ENCODE data around the gene CLTB.

Gene CLTB

DNA sequence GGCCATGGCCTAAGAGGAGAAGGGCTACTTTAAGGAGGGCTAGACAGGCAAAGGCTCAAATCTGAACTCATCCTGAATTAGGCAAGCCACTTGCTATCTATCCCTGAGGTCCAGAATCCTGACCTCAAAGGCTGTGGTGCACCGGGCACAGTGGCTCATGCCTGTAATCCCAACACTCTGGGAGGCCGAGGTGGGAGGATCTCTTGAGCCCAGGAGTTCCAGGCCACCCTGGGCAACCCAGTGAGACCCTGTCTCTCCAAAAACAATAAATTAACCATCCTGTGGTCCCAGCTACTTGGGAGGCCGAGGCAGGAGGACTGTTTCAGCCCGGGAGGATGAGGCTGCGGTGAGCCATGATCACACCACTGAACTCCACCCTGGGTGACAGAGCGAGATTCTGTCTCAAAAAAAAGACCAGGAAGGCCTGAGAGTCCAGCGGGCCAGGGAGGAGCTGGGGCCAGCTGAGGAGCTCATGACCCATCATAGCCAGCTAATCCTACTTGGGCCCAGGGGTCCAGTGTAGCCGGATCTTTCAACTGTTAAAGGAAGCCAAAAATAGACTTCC lies 31.9 kb downstream of the CLTB start:
- Histone ChIP-seq H3K4me1 (ENCODE audit: insufficient read depth, poor library complexity, severe bottlenecking) (peaks cover 6% of the 10 kb centered on the region), H3K9me3 (ENCODE audit: severe bottlenecking) (no peaks in the 10 kb centered on the region), H3K4me3 (ENCODE audit: severe bottlenecking) (no peak overlapping the region), H3K27me3 (ENCODE audit: insufficient read depth, poor library complexity, severe bottlenecking) (no peaks in the 10 kb centered on the region), H3K36me3 (ENCODE audit: low read depth) (peaks cover 67% of the 10 kb centered on the region), H3K27ac (ENCODE audit: poor library complexity, severe bottlenecking) (no peak overlapping the region)
- TF ChIP-seq, protein P1, sequence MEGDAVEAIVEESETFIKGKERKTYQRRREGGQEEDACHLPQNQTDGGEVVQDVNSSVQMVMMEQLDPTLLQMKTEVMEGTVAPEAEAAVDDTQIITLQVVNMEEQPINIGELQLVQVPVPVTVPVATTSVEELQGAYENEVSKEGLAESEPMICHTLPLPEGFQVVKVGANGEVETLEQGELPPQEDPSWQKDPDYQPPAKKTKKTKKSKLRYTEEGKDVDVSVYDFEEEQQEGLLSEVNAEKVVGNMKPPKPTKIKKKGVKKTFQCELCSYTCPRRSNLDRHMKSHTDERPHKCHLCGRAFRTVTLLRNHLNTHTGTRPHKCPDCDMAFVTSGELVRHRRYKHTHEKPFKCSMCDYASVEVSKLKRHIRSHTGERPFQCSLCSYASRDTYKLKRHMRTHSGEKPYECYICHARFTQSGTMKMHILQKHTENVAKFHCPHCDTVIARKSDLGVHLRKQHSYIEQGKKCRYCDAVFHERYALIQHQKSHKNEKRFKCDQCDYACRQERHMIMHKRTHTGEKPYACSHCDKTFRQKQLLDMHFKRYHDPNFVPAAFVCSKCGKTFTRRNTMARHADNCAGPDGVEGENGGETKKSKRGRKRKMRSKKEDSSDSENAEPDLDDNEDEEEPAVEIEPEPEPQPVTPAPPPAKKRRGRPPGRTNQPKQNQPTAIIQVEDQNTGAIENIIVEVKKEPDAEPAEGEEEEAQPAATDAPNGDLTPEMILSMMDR (IDR thresholded peaks at IDR 0.05; ENCODE audit: poor library complexity, severe bottlenecking) = no peak
- ATAC-seq (ENCODE audit: low read depth) (no peak), DNase-seq (ENCODE audit: low spot score) (no peak)

DNA sequence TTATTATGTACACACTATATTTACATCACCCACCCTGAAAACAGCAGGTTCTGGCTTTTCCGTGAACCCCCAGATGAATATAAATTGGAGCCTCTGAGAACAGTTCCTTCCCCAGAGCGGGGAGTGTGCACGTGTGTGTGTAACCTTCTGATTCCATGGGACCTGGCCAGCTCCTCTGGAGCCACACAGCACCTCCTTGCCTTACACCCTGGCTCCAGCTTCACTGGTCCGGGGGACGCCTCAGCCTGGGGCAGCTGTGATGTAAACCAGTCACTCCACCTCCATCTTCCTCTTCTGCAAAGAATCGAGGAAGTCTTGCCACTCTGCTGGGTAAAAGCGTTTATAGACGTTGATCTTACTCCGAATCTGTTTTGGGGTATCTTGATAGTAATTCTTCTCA lies 32.4 kb downstream of the CLTB start:
- TF ChIP-seq, protein P1 (IDR thresholded peaks at IDR 0.05; ENCODE audit: poor library complexity, severe bottlenecking) = no peak
- DNase-seq (ENCODE audit: low spot score) (no peak), ATAC-seq (ENCODE audit: low read depth) (no peak)
- H3K27ac ChIP-seq (ENCODE audit: poor library complexity, severe bottlenecking) = no peak overlapping the region
- H3K9me3 ChIP-seq (ENCODE audit: severe bottlenecking) = no peaks in the 10 kb centered on the region
- H3K27me3 ChIP-seq (ENCODE audit: insufficient read depth, poor library complexity, severe bottlenecking) = no peaks in the 10 kb centered on the region
- H3K36me3 ChIP-seq (ENCODE audit: low read depth) = peaks cover 65% of the 10 kb centered on the region
- peaks cover 6% of the 10 kb centered on the region for H3K4me1 ChIP-seq (ENCODE audit: insufficient read depth, poor library complexity, severe bottlenecking)
- H3K4me3 ChIP-seq (ENCODE audit: severe bottlenecking) = no peak overlapping the region

DNA sequence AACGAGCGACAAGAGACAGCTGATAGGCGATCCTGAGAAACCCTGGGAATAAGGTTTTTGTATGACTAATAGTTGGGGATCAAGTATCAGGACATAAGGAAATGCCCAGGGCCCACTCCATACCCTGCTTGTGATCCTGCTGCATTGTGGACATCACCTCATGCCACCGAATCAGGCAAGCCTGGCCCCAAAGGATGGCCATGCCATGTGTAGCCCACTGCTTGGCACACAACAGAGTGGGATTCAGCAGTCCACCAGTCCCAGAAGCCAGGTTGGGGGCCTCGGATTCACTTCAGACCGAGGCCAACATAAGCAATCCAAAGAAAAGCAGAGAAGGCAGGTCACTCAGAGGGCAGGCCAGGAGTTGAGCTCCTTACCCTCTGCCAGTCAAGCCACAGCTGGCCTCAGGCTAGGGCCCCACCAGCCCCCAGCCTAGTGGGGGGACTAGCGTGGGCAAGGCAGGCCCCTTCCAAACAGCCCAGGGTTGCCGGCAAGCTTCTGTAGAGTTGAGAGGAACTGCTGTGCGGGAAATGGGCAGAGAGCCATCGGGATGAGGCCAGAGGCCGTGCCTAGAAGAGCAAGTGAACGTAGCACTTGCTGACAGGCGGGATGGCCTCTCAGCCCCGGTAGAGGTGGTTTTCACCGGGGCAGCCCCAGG lies 33.0 kb downstream of the CLTB start:
- TF ChIP-seq, protein P1 (IDR thresholded peaks at IDR 0.05; ENCODE audit: poor library complexity, severe bottlenecking) = no peak
- ATAC-seq (ENCODE audit: low read depth) (peak; percentile 2; the same call in 1 of the 3 replicates), DNase-seq (ENCODE audit: low spot score) (no peak)
- H3K4me1 ChIP-seq (ENCODE audit: insufficient read depth, poor library complexity, severe bottlenecking) = peaks cover 6% of the 10 kb centered on the region
- no peaks in the 10 kb centered on the region for H3K9me3 ChIP-seq (ENCODE audit: severe bottlenecking)
- no peaks in the 10 kb centered on the region for H3K27me3 ChIP-seq (ENCODE audit: insufficient read depth, poor library complexity, severe bottlenecking)
- peaks cover 65% of the 10 kb centered on the region for H3K36me3 ChIP-seq (ENCODE audit: low read depth)
- H3K4me3 ChIP-seq (ENCODE audit: severe bottlenecking) = no peak overlapping the region
- no peak overlapping the region for H3K27ac ChIP-seq (ENCODE audit: poor library complexity, severe bottlenecking)

DNA sequence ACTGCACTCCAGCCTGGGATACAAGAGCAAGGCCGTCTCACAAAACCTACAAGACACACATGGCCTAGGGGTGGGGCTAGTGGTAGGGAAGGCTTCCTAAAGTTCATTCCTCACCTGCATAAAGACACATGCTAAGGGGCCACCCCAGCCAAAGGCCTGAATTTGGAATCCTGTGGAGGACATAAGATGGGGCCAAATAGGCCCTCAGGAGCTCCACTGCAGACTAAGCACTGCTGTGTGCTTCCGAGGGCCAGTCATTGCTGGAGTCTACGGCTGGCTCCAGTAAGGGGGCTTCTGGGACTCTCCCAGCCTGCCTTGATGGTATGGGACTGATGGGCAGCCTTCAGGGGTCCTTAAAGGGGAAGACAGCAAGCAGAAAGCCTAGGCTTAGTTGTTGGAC lies 33.6 kb downstream of the CLTB start:
- Histone ChIP-seq H3K27ac (ENCODE audit: poor library complexity, severe bottlenecking) (no peak overlapping the region), H3K4me1 (ENCODE audit: insufficient read depth, poor library complexity, severe bottlenecking) (peaks cover 6% of the 10 kb centered on the region), H3K4me3 (ENCODE audit: severe bottlenecking) (no peak overlapping the region), H3K36me3 (ENCODE audit: low read depth) (peaks cover 64% of the 10 kb centered on the region), H3K27me3 (ENCODE audit: insufficient read depth, poor library complexity, severe bottlenecking) (no peaks in the 10 kb centered on the region), H3K9me3 (ENCODE audit: severe bottlenecking) (no peaks in the 10 kb centered on the region)
- ATAC-seq (ENCODE audit: low read depth) (peak; percentile 4; the same call in 2 of the 3 replicates), DNase-seq (ENCODE audit: low spot score) (no peak)
- TF ChIP-seq, protein P1 (IDR thresholded peaks at IDR 0.05; ENCODE audit: poor library complexity, severe bottlenecking) = no peak

DNA sequence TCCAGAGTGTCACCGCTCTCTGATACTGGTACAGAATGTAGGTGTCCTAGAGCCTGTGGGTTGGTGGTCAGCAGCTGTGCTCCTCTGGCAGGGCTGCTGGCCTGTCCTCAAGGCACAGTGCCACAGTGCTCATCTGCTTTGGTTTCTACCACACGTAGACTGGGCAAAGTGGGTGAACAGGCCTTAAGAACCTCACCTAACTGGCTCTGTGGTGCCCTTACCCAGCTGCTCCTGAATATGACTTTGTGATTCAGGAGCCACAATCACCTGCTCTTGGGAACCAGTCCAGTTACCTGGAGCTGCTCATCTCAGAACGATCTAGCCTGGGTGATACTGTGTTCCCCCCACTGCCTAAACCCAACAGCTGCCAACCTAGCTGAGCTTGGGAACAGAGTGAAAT lies 34.4 kb downstream of the CLTB start:
- Histone ChIP-seq H3K4me3 (ENCODE audit: severe bottlenecking) (no peak overlapping the region), H3K27me3 (ENCODE audit: insufficient read depth, poor library complexity, severe bottlenecking) (no peaks in the 10 kb centered on the region), H3K36me3 (ENCODE audit: low read depth) (peaks cover 57% of the 10 kb centered on the region), H3K4me1 (ENCODE audit: insufficient read depth, poor library complexity, severe bottlenecking) (no peaks in the 10 kb centered on the region), H3K9me3 (ENCODE audit: severe bottlenecking) (no peaks in the 10 kb centered on the region), H3K27ac (ENCODE audit: poor library complexity, severe bottlenecking) (no peak overlapping the region)
- DNase-seq (ENCODE audit: low spot score) (no peak), ATAC-seq (ENCODE audit: low read depth) (no peak)
- TF ChIP-seq, protein P1 (IDR thresholded peaks at IDR 0.05; ENCODE audit: poor library complexity, severe bottlenecking) = no peak
